Neural cell (in vitro differentiated cells): ENCODE results near the gene PCDH15. TPM values are rescaled to one million over a fixed set of nuclear protein-coding genes. Genes with fewer than 3 reads are reported as not detected.

ENCODE experiments used
- H2AFZ ChIP-seq: fragments of 200-600, 300-800 bp; sonication (generic), shearing (Covaris generic); 2 replicates; pipeline ENCODE4 v1.6.0; 2014; ENCODE audit warnings: low read depth, mild to moderate bottlenecking, antibody characterized with exemption, low read length, moderate library complexity
- H3F3A ChIP-seq: fragments of 200-600 bp; shearing (Covaris generic); 2 replicates; pipeline ENCODE4 v1.6.1; 2016; ENCODE audit warnings: mild to moderate bottlenecking, moderate library complexity, mixed read lengths, antibody characterized with exemption, low read length; ENCODE audit not compliant: insufficient read depth, poor library complexity, severe bottlenecking
- H3K27ac ChIP-seq: fragments of 200-600, 300-800 bp; sonication (generic), shearing (Covaris generic); 2 replicates; pipeline ENCODE4 v1.5.1; 2014; ENCODE audit warnings: mild to moderate bottlenecking, low read length, moderate library complexity
- H3K27me3 ChIP-seq: fragments of 300-800, 200-600 bp; sonication (generic), shearing (Covaris generic); 2 replicates; pipeline ENCODE4 v1.6.0; 2014; ENCODE audit warnings: mild to moderate bottlenecking, low read depth, low read length, moderate library complexity; ENCODE audit not compliant: insufficient read depth
- H3K36me3 ChIP-seq: fragments of 300-800, 200-600 bp; sonication (generic), shearing (Covaris generic); 2 replicates; pipeline ENCODE4 v1.5.1; 2014; ENCODE audit warnings: mild to moderate bottlenecking, antibody characterized with exemption, low read length, moderate library complexity; ENCODE audit not compliant: insufficient read depth
- H3K4me2 ChIP-seq: fragments of 300-800, 200-600 bp; sonication (generic), shearing (Covaris generic); 2 replicates; pipeline ENCODE4 v1.6.0; 2014; ENCODE audit warnings: mild to moderate bottlenecking, low read length
- H3K4me3 ChIP-seq: fragments of 300-800, 200-600 bp; sonication (generic), shearing (Covaris generic); 2 replicates; pipeline ENCODE4 v1.5.1; 2014; ENCODE audit warnings: mild to moderate bottlenecking, low read length, moderate library complexity
- H3K79me2 ChIP-seq: fragments of 200-600 bp; shearing (Covaris generic); replicated peaks from 2 replicates; pipeline ENCODE4 v1.6.0; 2014; ENCODE audit warnings: mild to moderate bottlenecking, low read length, moderate library complexity; ENCODE audit not compliant: insufficient read depth
- H3K9ac ChIP-seq: fragments of 300-800, 200-600 bp; sonication (generic), shearing (Covaris generic); 2 replicates; pipeline ENCODE4 v1.6.1; 2016; ENCODE audit warnings: mild to moderate bottlenecking, low read length, mixed read lengths
- H3K9me2 ChIP-seq: fragments of 200-600 bp; shearing (Covaris generic); 2 replicates; pipeline ENCODE4 v1.6.1; 2016; ENCODE audit warnings: mild to moderate bottlenecking, low read length, mixed read lengths; ENCODE audit not compliant: insufficient read depth
- H3K9me3 ChIP-seq: fragments of 200-600, 300-800 bp; sonication (generic), shearing (Covaris generic); 2 replicates; pipeline ENCODE4 v1.6.1; 2016; ENCODE audit warnings: mild to moderate bottlenecking, mixed run types, low read length, moderate library complexity, mixed read lengths
- H4K20me1 ChIP-seq: fragments of 200-600 bp; shearing (Covaris generic); 2 replicates; pipeline ENCODE4 v1.6.1; 2016; ENCODE audit warnings: mild to moderate bottlenecking, mixed run types; ENCODE audit not compliant: insufficient read depth
- EP300 ChIP-seq: fragments of 450-650 bp; conservative IDR thresholded peaks from 2 replicates; pipeline ENCODE4 v1.6.1; 2014; ENCODE audit warnings: antibody characterized with exemption, mild to moderate bottlenecking, moderate library complexity; ENCODE audit not compliant: poor library complexity, severe bottlenecking
- EZH2 ChIP-seq: fragments of 200-600, 300-800 bp; shearing (Covaris generic), sonication (generic); IDR thresholded peaks from 2 replicates; pipeline ENCODE4 v1.6.1; 2014; ENCODE audit warnings: antibody characterized with exemption, low read length, borderline replicate concordance, mild to moderate bottlenecking; ENCODE audit not compliant: insufficient read depth, poor library complexity, severe bottlenecking
- MXI1 ChIP-seq: fragments of 450-650 bp; conservative IDR thresholded peaks from 2 replicates; pipeline ENCODE4 v1.6.1; 2014; ENCODE audit warnings: antibody characterized with exemption, mild to moderate bottlenecking; ENCODE audit not compliant: poor library complexity, severe bottlenecking
- POLR2AphosphoS5 ChIP-seq: IDR thresholded peaks from 2 replicates; pipeline ENCODE4 v1.6.1; 2012
- RAD21 ChIP-seq: fragments of 450-650 bp; conservative IDR thresholded peaks from 2 replicates; pipeline ENCODE4 v1.6.1; 2014; ENCODE audit warnings: antibody characterized with exemption, mild to moderate bottlenecking, moderate library complexity
- SMC3 ChIP-seq: fragments of 450-650 bp; conservative IDR thresholded peaks from 2 replicates; pipeline ENCODE4 v1.6.1; 2014; ENCODE audit warnings: antibody characterized with exemption, mild to moderate bottlenecking, moderate library complexity; ENCODE audit not compliant: poor library complexity
- TAF1 ChIP-seq: IDR thresholded peaks from 2 replicates; pipeline ENCODE4 v1.6.1; 2012; ENCODE audit warnings: low read depth
- polyA plus RNA-seq: library from polyadenylated mRNA; depleted of rRNA; stranded (reverse); fragments of >200 nt; gene quantifications from 2 replicates; pipeline ENCODE4 v1.2.3, GENCODE V29; 2014
- TF ChIP-seq, protein P1 (sequence below): fragments of 450-650 bp; IDR thresholded peaks from 2 replicates; pipeline ENCODE4 v1.5.1; 2014; ENCODE audit warnings: antibody characterized with exemption, mild to moderate bottlenecking, moderate library complexity; ENCODE audit not compliant: poor library complexity, severe bottlenecking
- TF ChIP-seq, protein P2 (sequence below): IDR thresholded peaks from 2 replicates; pipeline ENCODE4 v1.6.1; 2012; ENCODE audit warnings: borderline replicate concordance

PCDH15 gene
- polyA plus RNA-seq, 1 donor from 2014 or later: 1.2 TPM

DNA sequence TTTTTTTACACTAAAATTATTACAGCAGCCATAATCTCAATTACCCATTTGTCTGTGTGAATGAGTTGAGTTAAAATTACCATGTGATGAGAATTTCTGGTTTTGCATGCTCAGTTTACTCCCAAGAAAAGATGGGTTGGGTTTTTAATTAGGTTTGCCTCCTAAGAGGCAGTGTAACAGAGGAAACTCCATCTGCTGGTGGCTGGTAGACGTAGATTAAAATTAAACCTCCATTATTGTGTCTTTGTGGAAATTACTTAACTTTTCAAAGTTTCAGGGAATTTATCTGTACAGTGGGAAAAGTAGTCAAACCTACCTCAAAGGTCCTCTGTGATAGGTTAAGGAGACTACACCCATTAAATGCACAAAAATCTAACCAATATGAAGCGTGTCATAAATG is 954.2 kb downstream of the PCDH15 start:
- no peak overlapping the region for H2AFZ ChIP-seq
- H3K9ac ChIP-seq: no peak overlapping the region
- no peak for TF ChIP-seq RAD21
- TF ChIP-seq EP300: no peak
- no peak for TF ChIP-seq TAF1
- TF ChIP-seq, protein P1, sequence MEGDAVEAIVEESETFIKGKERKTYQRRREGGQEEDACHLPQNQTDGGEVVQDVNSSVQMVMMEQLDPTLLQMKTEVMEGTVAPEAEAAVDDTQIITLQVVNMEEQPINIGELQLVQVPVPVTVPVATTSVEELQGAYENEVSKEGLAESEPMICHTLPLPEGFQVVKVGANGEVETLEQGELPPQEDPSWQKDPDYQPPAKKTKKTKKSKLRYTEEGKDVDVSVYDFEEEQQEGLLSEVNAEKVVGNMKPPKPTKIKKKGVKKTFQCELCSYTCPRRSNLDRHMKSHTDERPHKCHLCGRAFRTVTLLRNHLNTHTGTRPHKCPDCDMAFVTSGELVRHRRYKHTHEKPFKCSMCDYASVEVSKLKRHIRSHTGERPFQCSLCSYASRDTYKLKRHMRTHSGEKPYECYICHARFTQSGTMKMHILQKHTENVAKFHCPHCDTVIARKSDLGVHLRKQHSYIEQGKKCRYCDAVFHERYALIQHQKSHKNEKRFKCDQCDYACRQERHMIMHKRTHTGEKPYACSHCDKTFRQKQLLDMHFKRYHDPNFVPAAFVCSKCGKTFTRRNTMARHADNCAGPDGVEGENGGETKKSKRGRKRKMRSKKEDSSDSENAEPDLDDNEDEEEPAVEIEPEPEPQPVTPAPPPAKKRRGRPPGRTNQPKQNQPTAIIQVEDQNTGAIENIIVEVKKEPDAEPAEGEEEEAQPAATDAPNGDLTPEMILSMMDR: no peak
- TF ChIP-seq EZH2: no peak
- TF ChIP-seq POLR2AphosphoS5: no peak
- no peak for TF ChIP-seq SMC3
- no peak for TF ChIP-seq MXI1
- TF ChIP-seq, protein P2, sequence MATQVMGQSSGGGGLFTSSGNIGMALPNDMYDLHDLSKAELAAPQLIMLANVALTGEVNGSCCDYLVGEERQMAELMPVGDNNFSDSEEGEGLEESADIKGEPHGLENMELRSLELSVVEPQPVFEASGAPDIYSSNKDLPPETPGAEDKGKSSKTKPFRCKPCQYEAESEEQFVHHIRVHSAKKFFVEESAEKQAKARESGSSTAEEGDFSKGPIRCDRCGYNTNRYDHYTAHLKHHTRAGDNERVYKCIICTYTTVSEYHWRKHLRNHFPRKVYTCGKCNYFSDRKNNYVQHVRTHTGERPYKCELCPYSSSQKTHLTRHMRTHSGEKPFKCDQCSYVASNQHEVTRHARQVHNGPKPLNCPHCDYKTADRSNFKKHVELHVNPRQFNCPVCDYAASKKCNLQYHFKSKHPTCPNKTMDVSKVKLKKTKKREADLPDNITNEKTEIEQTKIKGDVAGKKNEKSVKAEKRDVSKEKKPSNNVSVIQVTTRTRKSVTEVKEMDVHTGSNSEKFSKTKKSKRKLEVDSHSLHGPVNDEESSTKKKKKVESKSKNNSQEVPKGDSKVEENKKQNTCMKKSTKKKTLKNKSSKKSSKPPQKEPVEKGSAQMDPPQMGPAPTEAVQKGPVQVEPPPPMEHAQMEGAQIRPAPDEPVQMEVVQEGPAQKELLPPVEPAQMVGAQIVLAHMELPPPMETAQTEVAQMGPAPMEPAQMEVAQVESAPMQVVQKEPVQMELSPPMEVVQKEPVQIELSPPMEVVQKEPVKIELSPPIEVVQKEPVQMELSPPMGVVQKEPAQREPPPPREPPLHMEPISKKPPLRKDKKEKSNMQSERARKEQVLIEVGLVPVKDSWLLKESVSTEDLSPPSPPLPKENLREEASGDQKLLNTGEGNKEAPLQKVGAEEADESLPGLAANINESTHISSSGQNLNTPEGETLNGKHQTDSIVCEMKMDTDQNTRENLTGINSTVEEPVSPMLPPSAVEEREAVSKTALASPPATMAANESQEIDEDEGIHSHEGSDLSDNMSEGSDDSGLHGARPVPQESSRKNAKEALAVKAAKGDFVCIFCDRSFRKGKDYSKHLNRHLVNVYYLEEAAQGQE: no peak
- no peaks in the 10 kb centered on the region for H4K20me1 ChIP-seq
- no peak overlapping the region for H3K27ac ChIP-seq
- no peaks in the 10 kb centered on the region for H3K36me3 ChIP-seq
- H3K9me2 ChIP-seq: no peaks in the 10 kb centered on the region
- H3K4me2 ChIP-seq: no peak overlapping the region
- H3F3A ChIP-seq: no peaks in the 10 kb centered on the region
- H3K27me3 ChIP-seq: no peaks in the 10 kb centered on the region
- no peak overlapping the region for H3K4me3 ChIP-seq
- no peaks in the 10 kb centered on the region for H3K79me2 ChIP-seq
- H3K9me3 ChIP-seq: no peaks in the 10 kb centered on the region

DNA sequence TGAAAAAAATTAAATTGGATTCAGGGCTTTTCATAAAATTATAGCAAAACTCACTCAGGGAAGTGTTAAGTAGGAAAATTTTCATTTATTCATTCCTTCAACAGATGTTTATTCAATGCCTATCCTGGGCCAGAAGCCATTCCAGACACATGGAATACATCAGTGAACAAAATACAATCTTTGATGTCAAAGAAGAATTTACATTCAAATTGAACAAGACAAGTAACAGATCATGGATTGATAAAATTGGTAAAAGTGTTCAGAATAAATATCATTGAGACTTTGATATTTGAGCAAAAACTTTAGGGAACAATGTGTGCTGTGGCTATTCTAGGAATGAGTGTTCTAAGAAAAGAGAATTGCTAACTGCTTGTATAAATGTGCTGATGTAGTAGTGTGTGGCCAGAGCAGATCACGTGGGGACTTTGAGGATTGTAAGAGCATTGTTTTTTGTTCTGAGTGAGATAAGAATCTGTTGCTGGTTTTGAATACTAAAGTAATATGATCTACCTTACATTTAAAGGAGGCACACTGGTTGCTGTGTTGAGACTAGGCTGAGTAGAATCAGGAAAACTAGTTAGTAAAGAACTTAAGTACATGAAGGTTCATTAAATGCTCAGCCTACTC is 957.2 kb downstream of the PCDH15 start:
- no peaks in the 10 kb centered on the region for H3K9me3 ChIP-seq
- H3K27ac ChIP-seq: no peak overlapping the region
- H3K27me3 ChIP-seq: no peaks in the 10 kb centered on the region
- H2AFZ ChIP-seq: no peak overlapping the region
- no peaks in the 10 kb centered on the region for H3K79me2 ChIP-seq
- H3K4me3 ChIP-seq: no peak overlapping the region
- H3K36me3 ChIP-seq: no peaks in the 10 kb centered on the region
- no peaks in the 10 kb centered on the region for H4K20me1 ChIP-seq
- TF ChIP-seq, protein P2: no peak
- TF ChIP-seq, protein P1: no peak
- no peak for TF ChIP-seq EP300
- TF ChIP-seq EZH2: no peak
- no peak for TF ChIP-seq POLR2AphosphoS5
- no peak for TF ChIP-seq TAF1
- no peak for TF ChIP-seq MXI1
- TF ChIP-seq SMC3: no peak
- no peak for TF ChIP-seq RAD21
- no peak overlapping the region for H3K4me2 ChIP-seq
- H3K9me2 ChIP-seq: no peaks in the 10 kb centered on the region
- H3K9ac ChIP-seq: no peak overlapping the region
- H3F3A ChIP-seq: no peaks in the 10 kb centered on the region
